ENCODE data around the gene SBF2. TPM values are rescaled to one million over a fixed set of nuclear protein-coding genes. Genes with fewer than 3 reads are reported as not detected.
A peak's percentile ranks its signal among the peaks of the same experiment; 100 is the strongest.

Gene SBF2
- total RNA-seq, 1 experiment from 2014 or later: 30.2 TPM

GRCh38 chr11:9893474-9893873 is 400.5 kb downstream of the SBF2 start:
- no peak overlapping the region for H3K4ac ChIP-seq (ENCODE audit: low read depth, low read length)
- no peak overlapping the region for H3K27ac ChIP-seq (ENCODE audit: insufficient read length, low read depth, low read length)
- no peak overlapping the region for H2BK15ac ChIP-seq (ENCODE audit: low read depth, low read length)
- no peak overlapping the region for H3T11ph ChIP-seq (ENCODE audit: low read length)
- no peak overlapping the region for H3K9ac ChIP-seq (ENCODE audit: extremely low read depth, insufficient read length, low read length)
- peaks cover 4 to 17% of the 10 kb centered on the region in 2 experiments; a peak in 4 of 5 replicates for H3K9me3 Mint-ChIP-seq
- no peaks in the 10 kb centered on the region for H4K20me1 ChIP-seq (ENCODE audit: control insufficient read depth, insufficient read depth, insufficient read length)
- no peak overlapping the region for H3K4me2 ChIP-seq (ENCODE audit: insufficient read depth, insufficient read length, low read length)
- H2AK5ac ChIP-seq (ENCODE audit: insufficient read length, low read length): no peak overlapping the region
- no peak overlapping the region for H3K4me3 Mint-ChIP-seq
- H2AFZ ChIP-seq (ENCODE audit: low read length): no peak overlapping the region
- H2BK5ac ChIP-seq (ENCODE audit: insufficient read length, low read length): no peak overlapping the region
- no peak overlapping the region for H3K23ac ChIP-seq (ENCODE audit: insufficient read length, low read depth, low read length)
- WGBS (ENCODE audit: extremely low coverage, insufficient read length, low lambda C conversion rate): no CpG with 5 or more reads among the region's 2 CpGs
- H4K91ac ChIP-seq (ENCODE audit: insufficient read length, low read depth, low read length): no peak overlapping the region
- no peaks in the 10 kb centered on the region for H3K23me2 ChIP-seq (ENCODE audit: insufficient read length, low read depth, low read length, poor library complexity, severe bottlenecking)
- no peak overlapping the region for H2BK20ac ChIP-seq (ENCODE audit: low read depth, low read length, poor library complexity, severe bottlenecking)
- peak overlapping the region in 1 of 3 experiments; percentile 60; a peak in 2 of 7 replicates for H3K27ac Mint-ChIP-seq
- H3K18ac ChIP-seq (ENCODE audit: insufficient read length, low read depth, low read length): no peak overlapping the region
- no peak overlapping the region for H2BK12ac ChIP-seq (ENCODE audit: insufficient read length, low read depth, low read length)
- DNase-seq: peak; percentile 40
- H3K14ac ChIP-seq (ENCODE audit: insufficient read depth, low read length): no peak overlapping the region
- H3K56ac ChIP-seq (ENCODE audit: insufficient read length, low read depth, low read length): no peak overlapping the region
- no peaks in the 10 kb centered on the region for H3K27me3 ChIP-seq (ENCODE audit: insufficient read depth, low read length)
- peaks cover 10 to 17% (median 13%) of the 10 kb centered on the region in 3 experiments for H3K36me3 Mint-ChIP-seq (ENCODE audit: insufficient read depth in 1 of 3, low read depth in 3 of 3)
- 0 out of 3 replicates have a peak, but pooled peaks have one; percentile 11 for TF ChIP-seq CTCF (conservative IDR thresholded peaks at IDR 0.05)
- no peak overlapping the region for H4K5ac ChIP-seq (ENCODE audit: insufficient read length, low read depth, low read length)
- no peaks in the 10 kb centered on the region for H3K4me1 ChIP-seq (ENCODE audit: insufficient read depth, low read length)
- no peak overlapping the region for H2BK120ac ChIP-seq (ENCODE audit: low read depth, low read length, poor library complexity, severe bottlenecking)
- H3K27me3 Mint-ChIP-seq (ENCODE audit: low read depth): no peaks in the 10 kb centered on the region
- no peak overlapping the region for H4K8ac ChIP-seq (replicated peaks; ENCODE audit: insufficient read length, low read depth, low read length)
- H3K4me1 Mint-ChIP-seq: peaks cover 9 to 12% of the 10 kb centered on the region in 2 experiments
- no peaks in the 10 kb centered on the region for H3K79me1 ChIP-seq (ENCODE audit: insufficient read depth, low read depth, low read length, poor library complexity, severe bottlenecking)
- no peaks in the 10 kb centered on the region for H3K79me2 ChIP-seq (ENCODE audit: insufficient read depth, low read length)
- peaks cover 6% of the 10 kb centered on the region for H3K9me3 ChIP-seq (ENCODE audit: control insufficient read depth, low read depth, low read length)

Measured in H9 (cell line).